Urothelium cell line (cell line): ENCODE data around the gene C14orf119.
A peak's percentile ranks its signal among the peaks of the same experiment; 100 is the strongest.

Source experiments
- DNase-seq: peaks from one replicate; pipeline ENCODE4 v3.0.0; 2011; ENCODE audit warnings: low spot score, mixed read lengths
- FAIRE-seq: peaks from 2 replicates; lab custom pipeline; 2011; peaks lifted over from hg19 to GRCh38; lab: Jason Lieb, UNC

The C14orf119 gene

GRCh38 chr14:23086565-23086964 is 8.7 kb upstream of the C14orf119 start:
- DNase-seq (no peak), FAIRE-seq (no peak)

GRCh38 chr14:23089498-23090253 is 5.6 kb upstream of the C14orf119 start:
- DNase-seq: no peak
- FAIRE-seq: no peak

GRCh38 chr14:23090254-23090636 is 5.1 kb upstream of the C14orf119 start:
- DNase-seq (no peak), FAIRE-seq (no peak)

GRCh38 chr14:23091294-23092225 is 3.7 kb upstream of the C14orf119 start:
- no peak for DNase-seq

GRCh38 chr14:23093104-23093503 is 2.2 kb upstream of the C14orf119 start:
- FAIRE-seq (no peak), DNase-seq (no peak)

More at GRCh38 chr14:23091294-23092225, 3.7 kb upstream of the C14orf119 start:
- FAIRE-seq: no peak

GRCh38 chr14:23093526-23093925 is 1.8 kb upstream of the C14orf119 start:
- DNase-seq: no peak
- no peak for FAIRE-seq

- FAIRE-seq (no peak), DNase-seq (no peak)
Observed at GRCh38 chr14:23093991-23094665, 1.2 kb upstream of the C14orf119 start.

- DNase-seq (peak; percentile 85), FAIRE-seq (no peak)
Observed at GRCh38 chr14:23094666-23095195, 574 bp upstream of the C14orf119 start, which contains the start of gene ACIN1. ACIN1 (minus strand) TSS chr14:23095136; CDS start chr14:23095112, 24 bp downstream.

GRCh38 chr14:23097786-23098185 is 2.5 kb downstream of the C14orf119 start:
- FAIRE-seq: no peak
- no peak for DNase-seq

- DNase-seq: no peak
- no peak for FAIRE-seq
Observed at GRCh38 chr14:23099212-23099861, 4.0 kb downstream of the C14orf119 start.

GRCh38 chr14:23101213-23101970 is 6.1 kb downstream of the C14orf119 start:
- no peak for FAIRE-seq
- DNase-seq: no peak

GRCh38 chr14:23101986-23102625 is 6.8 kb downstream of the C14orf119 start:
- FAIRE-seq (no peak), DNase-seq (no peak)

- FAIRE-seq (no peak), DNase-seq (no peak)
Observed at GRCh38 chr14:23102801-23103200, 7.5 kb downstream of the C14orf119 start.

- FAIRE-seq: no peak
- DNase-seq: no peak
Observed at GRCh38 chr14:23103581-23103980, 8.3 kb downstream of the C14orf119 start.

GRCh38 chr14:23104070-23104590 is 8.8 kb downstream of the C14orf119 start:
- no peak for DNase-seq
- no peak for FAIRE-seq

- FAIRE-seq (no peak), DNase-seq (no peak)
Observed at GRCh38 chr14:23104591-23105347, 9.5 kb downstream of the C14orf119 start, which contains the start of gene CIROP. CIROP (minus strand) TSS chr14:23104989; CDS start chr14:23104920, 69 bp downstream.

GRCh38 chr14:23105348-23105824 is 10.1 kb downstream of the C14orf119 start:
- FAIRE-seq (no peak), DNase-seq (no peak)

- FAIRE-seq (no peak), DNase-seq (no peak)
Observed at GRCh38 chr14:23106747-23107045, 11.4 kb downstream of the C14orf119 start.
